Activated naive CD4-positive, alpha-beta T cell treated with anti-CD3 and anti-CD28 coated beads for 36 hours (primary cell): Measurements from ENCODE around the gene YY1AP1. TPM values are rescaled to one million over a fixed set of nuclear protein-coding genes. Genes with fewer than 3 reads are reported as not detected.
"Not testable (repeated sequence)": the region's sequence is repeated elsewhere in the genome, so short reads cannot be mapped to it uniquely, and the experiment has no call there.

Experiments used
- CTCF ChIA-PET: fragments of 350-600 bp; sonication (Branson Sonifier 250); formaldehyde crosslinking; loops from one replicate; lab custom pipeline; 2021; ENCODE audit warnings: antibody characterized with exemption; lab: Charles Lee
- DNase-seq: peaks from one replicate; pipeline ENCODE4 v3.0.0-alpha.2; 2020
- H3K27ac Mint-ChIP-seq: one replicate; pipeline ENCODE4 v1.8.0; 2021; ENCODE audit warnings: mild to moderate bottlenecking, mixed read lengths
- H3K27me3 Mint-ChIP-seq: one replicate; pipeline ENCODE4 v1.8.0; 2021; ENCODE audit warnings: low read depth, mixed read lengths
- H3K36me3 Mint-ChIP-seq: one replicate; pipeline ENCODE4 v1.8.0; 2021; ENCODE audit warnings: low read depth, mixed read lengths
- H3K4me1 Mint-ChIP-seq: one replicate; pipeline ENCODE4 v1.8.0; 2021; ENCODE audit warnings: low read depth, mixed read lengths
- H3K4me3 Mint-ChIP-seq: one replicate; pipeline ENCODE4 v1.8.0; 2021; ENCODE audit warnings: mild to moderate bottlenecking, moderate library complexity, mixed read lengths
- H3K9me3 Mint-ChIP-seq: one replicate; pipeline ENCODE4 v1.8.0; 2021; ENCODE audit warnings: mixed read lengths
- intact Hi-C: fragments of 100-400 bp; cut with micrococcal nuclease; formaldehyde crosslinking; loops from one replicate; pipeline ENCODE4 v1.15.1; 2023
- total RNA-seq, 2 experiments: library from RNA; stranded (reverse); gene quantifications; one replicate each; pipeline ENCODE4 v1.2.3, GENCODE V29; 2021

YY1AP1 gene
- total RNA-seq, 2 experiments from 2014 or later = 54.8 to 59.5 TPM

GRCh38 chr1:155652951-155653350, 35.6 kb downstream of the YY1AP1 start:
- no peak overlapping the region for H3K4me3 Mint-ChIP-seq
- H3K4me1 Mint-ChIP-seq = peaks cover 3% of the 10 kb centered on the region
- DNase-seq = no peak
- peaks cover under 1% of the 10 kb centered on the region for H3K36me3 Mint-ChIP-seq
- H3K27ac Mint-ChIP-seq = no peak overlapping the region
- CTCF ChIA-PET = no interaction called here
- no peaks in the 10 kb centered on the region for H3K9me3 Mint-ChIP-seq
- H3K27me3 Mint-ChIP-seq = no peaks in the 10 kb centered on the region
- intact Hi-C loops = no loop called here

- Mint-ChIP-seq H3K4me1 (peaks cover 3% of the 10 kb centered on the region), H3K4me3 (no peak overlapping the region), H3K9me3 (no peaks in the 10 kb centered on the region), H3K27ac (no peak overlapping the region), H3K36me3 (no peaks in the 10 kb centered on the region), H3K27me3 (no peaks in the 10 kb centered on the region)
- intact Hi-C loops = no loop called here
- DNase-seq = no peak
- CTCF ChIA-PET = interaction anchor here (0.6 kb wide), 1 partner anchor 30 kb away, joined by 3 read pairs; no protein-coding TSS in a partner anchor
Observed at GRCh38 chr1:155651861-155652661, 36.5 kb downstream of the YY1AP1 start.

GRCh38 chr1:155650231-155650757, 38.3 kb downstream of the YY1AP1 start:
- Mint-ChIP-seq H3K9me3 (no peaks in the 10 kb centered on the region), H3K27ac (no peak overlapping the region), H3K36me3 (no peaks in the 10 kb centered on the region), H3K4me1 (peaks cover 3% of the 10 kb centered on the region), H3K4me3 (no peak overlapping the region), H3K27me3 (no peaks in the 10 kb centered on the region)
- intact Hi-C loops = no loop called here
- DNase-seq = no peak
- CTCF ChIA-PET = no interaction called here

- CTCF ChIA-PET = no interaction called here
- Mint-ChIP-seq H3K27me3 (no peaks in the 10 kb centered on the region), H3K36me3 (no peaks in the 10 kb centered on the region), H3K9me3 (no peaks in the 10 kb centered on the region), H3K4me1 (peaks cover 3% of the 10 kb centered on the region), H3K4me3 (no peak overlapping the region), H3K27ac (no peak overlapping the region)
- intact Hi-C loops = no loop called here
- DNase-seq = no peak
Observed at GRCh38 chr1:155649676-155650075, 38.9 kb downstream of the YY1AP1 start.

GRCh38 chr1:155648207-155649147, 40.1 kb downstream of the YY1AP1 start:
- H3K36me3 Mint-ChIP-seq = no peaks in the 10 kb centered on the region
- H3K27ac Mint-ChIP-seq = no peak overlapping the region
- H3K9me3 Mint-ChIP-seq = peaks cover 1% of the 10 kb centered on the region
- no peak overlapping the region for H3K4me3 Mint-ChIP-seq
- no peak for DNase-seq
- H3K27me3 Mint-ChIP-seq = no peaks in the 10 kb centered on the region
- intact Hi-C loops = no loop called here
- peaks cover 3% of the 10 kb centered on the region for H3K4me1 Mint-ChIP-seq
- CTCF ChIA-PET = interaction anchor here (0.7 to 0.8 kb wide), 2 partner anchors 363 to 400 kb away, joined by 3 read pairs; no protein-coding TSS in a partner anchor

- Mint-ChIP-seq H3K36me3 (peaks cover 2% of the 10 kb centered on the region), H3K27me3 (no peaks in the 10 kb centered on the region), H3K4me1 (peaks cover 3% of the 10 kb centered on the region), H3K4me3 (no peak overlapping the region), H3K27ac (no peak overlapping the region), H3K9me3 (peaks cover 19% of the 10 kb centered on the region)
- DNase-seq = no peak
- CTCF ChIA-PET = no interaction called here
- intact Hi-C loops = no loop called here
Observed at GRCh38 chr1:155646307-155646706, 42.3 kb downstream of the YY1AP1 start.

- no peak for DNase-seq
- peaks cover 3% of the 10 kb centered on the region for H3K4me1 Mint-ChIP-seq
- H3K4me3 Mint-ChIP-seq = no peak overlapping the region
- CTCF ChIA-PET = interaction anchor here (0.5 kb wide), 1 partner anchor 338 kb away, joined by 3 read pairs; no protein-coding TSS in a partner anchor
- peaks cover 2% of the 10 kb centered on the region for H3K36me3 Mint-ChIP-seq
- no peak overlapping the region for H3K27ac Mint-ChIP-seq
- no peaks in the 10 kb centered on the region for H3K27me3 Mint-ChIP-seq
- intact Hi-C loops = no loop called here
- H3K9me3 Mint-ChIP-seq = peaks cover 19% of the 10 kb centered on the region
Observed at GRCh38 chr1:155645648-155646047, 42.9 kb downstream of the YY1AP1 start.

GRCh38 chr1:155645034-155645598, 43.5 kb downstream of the YY1AP1 start:
- intact Hi-C loops = no loop called here
- peaks cover 3% of the 10 kb centered on the region for H3K4me1 Mint-ChIP-seq
- H3K4me3 Mint-ChIP-seq = no peak overlapping the region
- peaks cover 19% of the 10 kb centered on the region for H3K9me3 Mint-ChIP-seq
- peaks cover 2% of the 10 kb centered on the region for H3K36me3 Mint-ChIP-seq
- H3K27ac Mint-ChIP-seq = no peak overlapping the region
- no peaks in the 10 kb centered on the region for H3K27me3 Mint-ChIP-seq
- CTCF ChIA-PET = interaction anchor here (0.5 kb wide), 1 partner anchor 337 kb away, joined by 3 read pairs; no protein-coding TSS in a partner anchor
- DNase-seq = no peak

- intact Hi-C loops = no loop called here
- peaks cover 2% of the 10 kb centered on the region for H3K36me3 Mint-ChIP-seq
- no peaks in the 10 kb centered on the region for H3K27me3 Mint-ChIP-seq
- H3K4me3 Mint-ChIP-seq = no peak overlapping the region
- H3K4me1 Mint-ChIP-seq = peaks cover under 1% of the 10 kb centered on the region
- H3K27ac Mint-ChIP-seq = no peak overlapping the region
- no peak for DNase-seq
- peaks cover 19% of the 10 kb centered on the region for H3K9me3 Mint-ChIP-seq
- CTCF ChIA-PET = no interaction called here
Observed at GRCh38 chr1:155643230-155643629, 45.3 kb downstream of the YY1AP1 start.

GRCh38 chr1:155642559-155643180, 45.9 kb downstream of the YY1AP1 start:
- H3K4me1 Mint-ChIP-seq, CTCF ChIA-PET, intact Hi-C loops, H3K36me3 Mint-ChIP-seq, H3K27me3 Mint-ChIP-seq, DNase-seq, H3K4me3 Mint-ChIP-seq, H3K27ac Mint-ChIP-seq: not testable (repeated sequence)
- H3K9me3 Mint-ChIP-seq = peaks cover 19% of the 10 kb centered on the region

GRCh38 chr1:155640367-155640766, 48.2 kb downstream of the YY1AP1 start:
- H3K4me1 Mint-ChIP-seq = peaks cover 20% of the 10 kb centered on the region
- intact Hi-C loops = no loop called here
- no peaks in the 10 kb centered on the region for H3K27me3 Mint-ChIP-seq
- DNase-seq = no peak
- H3K36me3 Mint-ChIP-seq = peaks cover 5% of the 10 kb centered on the region
- no peak overlapping the region for H3K4me3 Mint-ChIP-seq
- no peak overlapping the region for H3K27ac Mint-ChIP-seq
- H3K9me3 Mint-ChIP-seq = peaks cover 19% of the 10 kb centered on the region
- CTCF ChIA-PET = no interaction called here
